OCI-LY1 (cell line): ENCODE measurements around the gene BNIP5.

Source experiments
- H2AFZ ChIP-seq: fragments of 200-600 bp; sonication (generic), shearing (Covaris generic); 2 replicates; pipeline ENCODE4 v1.6.0; 2014; ENCODE audit warnings: antibody characterized with exemption, mild to moderate bottlenecking, low read length
- H3F3A ChIP-seq: fragments of 200-600 bp; sonication (generic), shearing (Covaris generic); 2 replicates; pipeline ENCODE4 v1.6.0; 2014; ENCODE audit warnings: mild to moderate bottlenecking, antibody characterized with exemption, low read length, moderate library complexity; ENCODE audit not compliant: insufficient read depth
- H3K27ac ChIP-seq: fragments of 200-600 bp; sonication (generic); 2 replicates; pipeline ENCODE4 v1.5.1; 2014; ENCODE audit warnings: low read length, mixed run types, mild to moderate bottlenecking, low read depth; ENCODE audit not compliant: poor library complexity, severe bottlenecking
- H3K27me3 ChIP-seq: fragments of 200-600 bp; sonication (generic); 2 replicates; pipeline ENCODE4 v1.6.0; 2014; ENCODE audit warnings: antibody characterized with exemption, mild to moderate bottlenecking, low read length, moderate library complexity; ENCODE audit not compliant: insufficient read depth
- H3K36me3 ChIP-seq: fragments of 200-600 bp; sonication (generic); 2 replicates; pipeline ENCODE4 v1.6.1; 2014; ENCODE audit warnings: mild to moderate bottlenecking, antibody characterized with exemption, low read length, moderate library complexity, mixed read lengths; ENCODE audit not compliant: insufficient read depth
- H3K4me1 ChIP-seq: fragments of 200-600 bp; sonication (generic); 2 replicates; pipeline ENCODE4 v1.5.1; 2014; ENCODE audit warnings: mild to moderate bottlenecking, low read length, moderate library complexity; ENCODE audit not compliant: insufficient read depth, severe bottlenecking
- H3K4me2 ChIP-seq: fragments of 200-600 bp; sonication (generic), shearing (Covaris generic); 2 replicates; pipeline ENCODE4 v1.6.1; 2014; ENCODE audit warnings: low read length
- H3K4me3 ChIP-seq: fragments of 200-600 bp; sonication (generic); 2 replicates; pipeline ENCODE4 v1.5.1; 2014; ENCODE audit warnings: low read length, low read depth, mild to moderate bottlenecking, mixed read lengths; ENCODE audit not compliant: poor library complexity, severe bottlenecking
- H3K79me2 ChIP-seq: fragments of 200-600 bp; shearing (Covaris generic); 2 replicates; pipeline ENCODE4 v1.6.1; 2016; ENCODE audit warnings: mixed run types, low read length, mixed read lengths; ENCODE audit not compliant: insufficient read depth
- H3K9ac ChIP-seq: fragments of 200-600 bp; sonication (generic), shearing (Covaris generic); 2 replicates; pipeline ENCODE4 v1.6.1; 2014; ENCODE audit warnings: mild to moderate bottlenecking, low read length, mixed read lengths
- H3K9me2 ChIP-seq: fragments of 200-600 bp; sonication (generic), shearing (Covaris generic); 2 replicates; pipeline ENCODE4 v1.6.1; 2014; ENCODE audit warnings: low read depth, mild to moderate bottlenecking, low read length, mixed read lengths
- H3K9me3 ChIP-seq: fragments of 200-600 bp; shearing (Covaris generic); 2 replicates; pipeline ENCODE4 v1.6.1; 2014; ENCODE audit warnings: low read length, mixed read lengths
- H4K20me1 ChIP-seq: fragments of 200-600 bp; sonication (generic), shearing (Covaris generic); 2 replicates; pipeline ENCODE4 v1.6.0; 2016; ENCODE audit warnings: mild to moderate bottlenecking, low read length; ENCODE audit not compliant: insufficient read depth
- CTCF ChIP-seq: fragments of 200-600 bp; sonication (generic), shearing (Covaris generic); IDR thresholded peaks from 2 replicates; pipeline ENCODE4 v1.5.1; 2017; ENCODE audit warnings: mild to moderate bottlenecking, antibody characterized with exemption, low read length, moderate library complexity, mixed read lengths
- EZH2 ChIP-seq: fragments of 200-600 bp; sonication (generic), shearing (Covaris generic); IDR thresholded peaks from 2 replicates; pipeline ENCODE4 v1.8.0; 2017; ENCODE audit warnings: borderline replicate concordance, mixed run types, mild to moderate bottlenecking, antibody characterized with exemption, low read length, moderate library complexity, mixed read lengths

The BNIP5 gene

GRCh38 chr6:36350082-36350481 is 13.4 kb upstream of the BNIP5 start:
- Histone ChIP-seq H3K4me3 (no peak overlapping the region), H4K20me1 (no peaks in the 10 kb centered on the region), H3K27ac (no peak overlapping the region), H3K9ac (no peak overlapping the region), H3K36me3 (no peaks in the 10 kb centered on the region), H2AFZ (no peak overlapping the region), H3F3A (no peaks in the 10 kb centered on the region), H3K4me1 (peaks cover 12% of the 10 kb centered on the region), H3K4me2 (no peak overlapping the region), H3K9me2 (no peaks in the 10 kb centered on the region), H3K27me3 (no peaks in the 10 kb centered on the region; the same call in 1 of the 2 replicates), H3K9me3 (0 out of 2 replicates have a peak, but pooled peaks cover 2% of the 10 kb centered on the region), H3K79me2 (no peaks in the 10 kb centered on the region)
- TF ChIP-seq EZH2: no peak
- no peak for TF ChIP-seq CTCF

GRCh38 chr6:36349240-36349639 is 12.6 kb upstream of the BNIP5 start:
- Histone ChIP-seq H3K9me3 (0 out of 2 replicates have a peak, but pooled peaks cover 2% of the 10 kb centered on the region), H3K4me1 (peaks cover 12% of the 10 kb centered on the region), H3K4me3 (no peak overlapping the region), H3K4me2 (no peak overlapping the region), H3F3A (no peaks in the 10 kb centered on the region), H3K9me2 (no peaks in the 10 kb centered on the region), H2AFZ (no peak overlapping the region), H3K36me3 (no peaks in the 10 kb centered on the region), H3K79me2 (no peaks in the 10 kb centered on the region), H3K9ac (no peak overlapping the region), H4K20me1 (no peaks in the 10 kb centered on the region), H3K27ac (no peak overlapping the region), H3K27me3 (no peaks in the 10 kb centered on the region; the same call in 1 of the 2 replicates)
- no peak for TF ChIP-seq EZH2

GRCh38 chr6:36347621-36348020 is 10.9 kb upstream of the BNIP5 start:
- Histone ChIP-seq H3K79me2 (no peaks in the 10 kb centered on the region), H3K9me2 (no peaks in the 10 kb centered on the region), H2AFZ (no peak overlapping the region), H3K4me2 (no peak overlapping the region), H4K20me1 (no peaks in the 10 kb centered on the region), H3K27ac (no peak overlapping the region), H3K9ac (no peak overlapping the region), H3K27me3 (no peaks in the 10 kb centered on the region), H3K4me1 (peaks cover 12% of the 10 kb centered on the region), H3F3A (no peaks in the 10 kb centered on the region), H3K9me3 (no peaks in the 10 kb centered on the region), H3K36me3 (no peaks in the 10 kb centered on the region), H3K4me3 (no peak overlapping the region)
- TF ChIP-seq EZH2 (no peak), CTCF (no peak)
